ENCODE results near the gene PAFAH2. TPM values are rescaled to one million over a fixed set of nuclear protein-coding genes. Genes with fewer than 3 reads are reported as not detected.

Gene PAFAH2
- total and polyA plus RNA-seq, 2 of the 8 experiments (the other 6 are each of a cell fraction or from before 2014, with no cell fraction given): 7.7 to 9.3 TPM

DNA sequence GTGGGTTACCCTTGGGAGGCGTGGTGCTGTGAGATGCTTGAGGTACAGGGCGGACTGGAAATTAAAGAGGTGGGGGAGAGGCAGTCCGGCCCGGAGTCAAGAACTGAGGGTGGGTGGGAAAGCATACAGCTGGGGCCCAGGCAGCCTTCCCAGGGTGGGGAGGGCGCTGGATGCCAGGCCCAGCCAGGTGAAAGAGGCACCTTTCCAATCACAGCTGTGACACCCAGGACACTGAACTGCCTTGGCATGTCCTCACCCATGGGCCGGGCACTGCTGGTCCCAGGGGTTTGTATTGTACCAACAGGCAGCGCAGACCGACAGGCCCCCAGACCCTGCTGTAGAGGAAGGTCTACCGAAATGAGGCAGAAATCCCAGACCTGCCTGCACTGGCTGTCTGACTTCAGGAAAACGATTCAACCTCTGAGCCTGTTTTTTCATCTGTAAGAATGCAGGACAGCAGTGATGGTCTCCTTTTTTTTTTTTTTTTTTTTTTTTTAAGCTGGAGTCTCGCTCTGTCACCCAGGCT is 39.0 kb upstream of the PAFAH2 start:
- Histone ChIP-seq H4K8ac (ENCODE audit: extremely low read depth, insufficient read depth, low read length) (no peak overlapping the region), H4K5ac (ENCODE audit: insufficient read length, low read depth, low read length) (no peak overlapping the region), H3K14ac (ENCODE audit: insufficient read length) (no peak overlapping the region), H3K27me3 (replicated peaks in 1 of 4; ENCODE audit: control insufficient read depth in 3 of 4, extremely low read depth in 1 of 4, insufficient read depth in 3 of 4, low read length in 3 of 4) (peaks cover 6 to 30% (median 20%) of the 10 kb centered on the region in 4 experiments; a peak in 6 of 7 replicates), H2BK20ac (ENCODE audit: low read length) (no peak overlapping the region), H3K27ac (ENCODE audit: low read depth, low read length) (no peak overlapping the region), H3K9me3 (ENCODE audit: insufficient read depth in 2 of 2, low read depth in 1 of 2, low read length in 1 of 2) (no peaks in the 10 kb centered on the region), H4K91ac (replicated peaks; ENCODE audit: insufficient read length, low read length) (no peak overlapping the region), H2BK5ac (ENCODE audit: low read depth, low read length) (no peak overlapping the region), H4K20me1 (replicated peaks in 1 of 2; ENCODE audit: control insufficient read depth in 1 of 2, insufficient read depth in 2 of 2, low read length in 2 of 2) (peaks cover 0 to 1% of the 10 kb centered on the region in 2 experiments), H3K4me2 (ENCODE audit: insufficient read depth in 1 of 2, low read depth in 2 of 2, low read length in 2 of 2) (no peak overlapping the region; a peak in 1 of 4 replicates), H3K56ac (replicated peaks; ENCODE audit: insufficient read length, low read depth, low read length) (no peak overlapping the region), H3K79me1 (ENCODE audit: low read depth, low read length) (no peaks in the 10 kb centered on the region), H3K36me3 (ENCODE audit: control insufficient read depth in 2 of 4, insufficient read depth in 4 of 4, low read length in 3 of 4) (no peaks in the 10 kb centered on the region), H3K4me1 (replicated peaks in 1 of 4; ENCODE audit: control insufficient read depth in 3 of 4, insufficient read depth in 4 of 4, low read length in 3 of 4) (peaks cover 0 to 8% (median 6%) of the 10 kb centered on the region in 4 experiments; a peak in 5 of 7 replicates), H3K23me2 (ENCODE audit: low read depth, low read length) (peaks cover 9% of the 10 kb centered on the region; the same call in 1 of the 2 replicates), H3K9ac (replicated peaks in 1 of 4; ENCODE audit: extremely low read depth in 1 of 4, low read depth in 3 of 4, low read length in 3 of 4) (no peak overlapping the region), H2BK15ac (ENCODE audit: low read length) (no peak overlapping the region), H3K23ac (ENCODE audit: insufficient read length) (no peak overlapping the region), H2AFZ (ENCODE audit: low read length) (no peak overlapping the region), H2AK5ac (ENCODE audit: low read depth, low read length) (no peak overlapping the region), H3K79me2 (ENCODE audit: control insufficient read depth in 1 of 2, insufficient read depth in 2 of 2, low read length in 2 of 2) (no peaks in the 10 kb centered on the region), H2BK120ac (replicated peaks; ENCODE audit: low read depth, low read length) (no peak overlapping the region), H3K18ac (ENCODE audit: extremely low read depth, low read length) (no peak overlapping the region), H2BK12ac (ENCODE audit: low read depth, low read length) (no peak overlapping the region), H3K4me3 (ENCODE audit: extremely low read depth in 1 of 4, insufficient read depth in 2 of 4, low read depth in 3 of 4, low read length in 4 of 4) (no peak overlapping the region), H3K4ac (replicated peaks; ENCODE audit: insufficient read length, low read depth, low read length) (no peak overlapping the region)
- DNase-seq (ENCODE audit: low read depth in 1 of 2, low spot score in 2 of 2) (no peak), FAIRE-seq (no peak)
- 88% methylated on average over 10 of the region's 11 CpGs; no CpG with 5 or more reads in 1 of the 2 experiments for WGBS, 2 experiments (ENCODE audit: extremely low coverage in 1 of 2, insufficient coverage in 1 of 2, insufficient read length in 1 of 2, insufficient replicate concordance in 2 of 2, low coverage in 1 of 2, low lambda C conversion rate in 2 of 2, missing lambda C conversion rate in 1 of 2)
- ChIA-PET CTCF (ENCODE audit: partially characterized antibody) (interaction anchor here (0.8 to 6.5 kb wide), 24 partner anchors 8 to 464 kb away, joined by 3 to 56 read pairs (median 8); partner anchors contain the start of genes EXTL1, SLC30A2 and TRIM63), POLR2A (ENCODE audit: partially characterized antibody) (interaction anchor here (1.3 to 2.0 kb wide), 4 partner anchors 9 to 135 kb away, joined by 3 to 10 read pairs (median 5); partner anchors contain the start of genes SLC30A2 and ZNF593OS)
- TF ChIP-seq CHD2 (IDR thresholded peaks at IDR 0.05; ENCODE audit: low read length) (no peak), MAX (IDR thresholded peaks at IDR 0.05) (no peak), JUN (IDR thresholded peaks at IDR 0.05; ENCODE audit: low read depth, low read length) (no peak), SIN3A (conservative IDR thresholded peaks at IDR 0.05 in 1 of 2, IDR thresholded peaks at IDR 0.05 in 1 of 2; ENCODE audit: low read depth in 1 of 2, low read length in 2 of 2) (no peak), SUZ12 (IDR thresholded peaks at IDR 0.05; ENCODE audit: low read length) (no peak), CBX5 (IDR thresholded peaks at IDR 0.05; ENCODE audit: low read depth, low read length) (no peak), POU5F1 (IDR thresholded peaks at IDR 0.05; ENCODE audit: low read depth, low read length) (no peak), CEBPB (IDR thresholded peaks at IDR 0.05; ENCODE audit: low read depth, low read length) (no peak), NRF1 (IDR thresholded peaks at IDR 0.05; ENCODE audit: low read depth, low read length) (no peak), SIRT6 (IDR thresholded peaks at IDR 0.05; ENCODE audit: low read length) (no peak), RFX5 (IDR thresholded peaks at IDR 0.05; ENCODE audit: borderline replicate concordance, low read depth, low read length) (no peak), EGR1 (IDR thresholded peaks at IDR 0.05; ENCODE audit: borderline replicate concordance, low read depth, low read length) (no peak), SP1 (IDR thresholded peaks at IDR 0.05; ENCODE audit: low read depth, low read length) (no peak), TAF1 (IDR thresholded peaks at IDR 0.05; ENCODE audit: low read depth, low read length) (no peak), HDAC6 (IDR thresholded peaks at IDR 0.05; ENCODE audit: low read depth, low read length) (no peak)

Measured in H1 (cell line).